ENCODE measurements around the gene PTPN4.

GRCh38 chr2:119760237-119760955 is 674 bp downstream of the PTPN4 start:
- TF ChIP-seq, protein P1, sequence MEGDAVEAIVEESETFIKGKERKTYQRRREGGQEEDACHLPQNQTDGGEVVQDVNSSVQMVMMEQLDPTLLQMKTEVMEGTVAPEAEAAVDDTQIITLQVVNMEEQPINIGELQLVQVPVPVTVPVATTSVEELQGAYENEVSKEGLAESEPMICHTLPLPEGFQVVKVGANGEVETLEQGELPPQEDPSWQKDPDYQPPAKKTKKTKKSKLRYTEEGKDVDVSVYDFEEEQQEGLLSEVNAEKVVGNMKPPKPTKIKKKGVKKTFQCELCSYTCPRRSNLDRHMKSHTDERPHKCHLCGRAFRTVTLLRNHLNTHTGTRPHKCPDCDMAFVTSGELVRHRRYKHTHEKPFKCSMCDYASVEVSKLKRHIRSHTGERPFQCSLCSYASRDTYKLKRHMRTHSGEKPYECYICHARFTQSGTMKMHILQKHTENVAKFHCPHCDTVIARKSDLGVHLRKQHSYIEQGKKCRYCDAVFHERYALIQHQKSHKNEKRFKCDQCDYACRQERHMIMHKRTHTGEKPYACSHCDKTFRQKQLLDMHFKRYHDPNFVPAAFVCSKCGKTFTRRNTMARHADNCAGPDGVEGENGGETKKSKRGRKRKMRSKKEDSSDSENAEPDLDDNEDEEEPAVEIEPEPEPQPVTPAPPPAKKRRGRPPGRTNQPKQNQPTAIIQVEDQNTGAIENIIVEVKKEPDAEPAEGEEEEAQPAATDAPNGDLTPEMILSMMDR (IDR thresholded peaks at IDR 0.05): no peak
- TF ChIP-seq EP300 (IDR thresholded peaks at IDR 0.05) (no peak), POLR2AphosphoS5 (IDR thresholded peaks at IDR 0.05) (no peak)
